Measurements from ENCODE around the gene IRAK4.

DNA sequence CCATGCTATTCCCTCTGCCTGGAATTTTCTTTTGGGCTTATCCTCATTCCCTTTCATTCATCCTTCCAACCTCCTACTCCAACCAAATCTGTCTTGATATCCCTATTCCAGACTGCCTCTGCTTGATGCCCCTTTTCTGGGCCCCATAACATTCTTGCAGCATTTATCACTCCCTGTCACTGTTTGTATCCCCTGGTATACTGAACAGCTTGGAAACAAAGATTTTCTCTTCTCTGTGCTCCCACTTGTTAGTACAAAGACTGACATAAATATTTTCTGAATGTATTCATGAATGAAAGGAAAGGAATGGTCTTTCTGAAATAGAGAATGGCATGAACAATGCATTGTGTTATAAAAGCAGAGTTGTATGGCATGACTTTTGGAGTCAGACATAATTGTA lies 7.5 kb downstream of the IRAK4 start:
- TF ChIP-seq, protein P1, sequence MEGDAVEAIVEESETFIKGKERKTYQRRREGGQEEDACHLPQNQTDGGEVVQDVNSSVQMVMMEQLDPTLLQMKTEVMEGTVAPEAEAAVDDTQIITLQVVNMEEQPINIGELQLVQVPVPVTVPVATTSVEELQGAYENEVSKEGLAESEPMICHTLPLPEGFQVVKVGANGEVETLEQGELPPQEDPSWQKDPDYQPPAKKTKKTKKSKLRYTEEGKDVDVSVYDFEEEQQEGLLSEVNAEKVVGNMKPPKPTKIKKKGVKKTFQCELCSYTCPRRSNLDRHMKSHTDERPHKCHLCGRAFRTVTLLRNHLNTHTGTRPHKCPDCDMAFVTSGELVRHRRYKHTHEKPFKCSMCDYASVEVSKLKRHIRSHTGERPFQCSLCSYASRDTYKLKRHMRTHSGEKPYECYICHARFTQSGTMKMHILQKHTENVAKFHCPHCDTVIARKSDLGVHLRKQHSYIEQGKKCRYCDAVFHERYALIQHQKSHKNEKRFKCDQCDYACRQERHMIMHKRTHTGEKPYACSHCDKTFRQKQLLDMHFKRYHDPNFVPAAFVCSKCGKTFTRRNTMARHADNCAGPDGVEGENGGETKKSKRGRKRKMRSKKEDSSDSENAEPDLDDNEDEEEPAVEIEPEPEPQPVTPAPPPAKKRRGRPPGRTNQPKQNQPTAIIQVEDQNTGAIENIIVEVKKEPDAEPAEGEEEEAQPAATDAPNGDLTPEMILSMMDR (IDR thresholded peaks at IDR 0.05) = no peak
- TF ChIP-seq POLR2A (IDR thresholded peaks at IDR 0.05) = no peak
